H1 (cell line): ENCODE data around the gene DNASE1L1. TPM values are rescaled to one million over a fixed set of nuclear protein-coding genes. Genes with fewer than 3 reads are reported as not detected.

Experiments
- CTCF ChIA-PET: fragments of 300-600 bp; sonication (Branson Sonifier 250); formaldehyde crosslinking; loops from one replicate; lab custom pipeline; 2021; ENCODE audit not compliant: partially characterized antibody; lab: Charles Lee
- POLR2A ChIA-PET: fragments of 300-600 bp; sonication (Branson Sonifier 250); formaldehyde crosslinking; loops from one replicate; lab custom pipeline; 2021; ENCODE audit warnings: inconsistent platforms; ENCODE audit not compliant: partially characterized antibody; lab: Charles Lee
- DNase-seq, 2 experiments: peaks; one replicate each; pipeline versions ENCODE4 v3.0.0 to v3.0.0-alpha.2; 2010 to 2022; ENCODE audit warnings: low spot score in 2 of 2, low read depth in 1 of 2, mixed read lengths in 1 of 2
- FAIRE-seq: peaks from 2 replicates; lab custom pipeline; 2011; peaks lifted over from hg19 to GRCh38; lab: Jason Lieb, UNC
- H2AFZ ChIP-seq: 2 replicates; pipeline ENCODE4 v1.8.1; 2012; ENCODE audit warnings: low read length, inconsistent platforms
- H2AK5ac ChIP-seq: 2 replicates; pipeline ENCODE4 v1.6.1; 2013; ENCODE audit warnings: low read depth, low read length
- H2BK120ac ChIP-seq: replicated peaks from 2 replicates; pipeline ENCODE3; 2013; ENCODE audit warnings: low read depth, low read length, inconsistent platforms
- H2BK12ac ChIP-seq: 2 replicates; pipeline ENCODE4 v1.6.1; 2013; ENCODE audit warnings: low read depth, low read length
- H2BK15ac ChIP-seq: 2 replicates; pipeline ENCODE4 v1.6.1; 2013; ENCODE audit warnings: low read length
- H2BK20ac ChIP-seq: 2 replicates; pipeline ENCODE4 v1.6.1; 2013; ENCODE audit warnings: low read length
- H2BK5ac ChIP-seq: 2 replicates; pipeline ENCODE4 v1.6.1; 2013; ENCODE audit warnings: low read depth, low read length
- H3K14ac ChIP-seq: 2 replicates; pipeline ENCODE4 v1.6.1; 2013; ENCODE audit warnings: inconsistent platforms; ENCODE audit not compliant: insufficient read length
- H3K18ac ChIP-seq: 2 replicates; pipeline ENCODE4 v1.6.1; 2013; ENCODE audit warnings: low read length; ENCODE audit errors: extremely low read depth
- H3K23ac ChIP-seq: 2 replicates; pipeline ENCODE4 v1.6.1; 2013; ENCODE audit warnings: inconsistent platforms; ENCODE audit not compliant: insufficient read length
- H3K23me2 ChIP-seq: 2 replicates; pipeline ENCODE4 v1.6.1; 2013; ENCODE audit warnings: low read depth, low read length
- H3K27ac ChIP-seq: 2 replicates; pipeline ENCODE4 v1.6.1; 2011; ENCODE audit warnings: low read depth, low read length, inconsistent platforms
- H3K27me3 ChIP-seq, 4 experiments: replicated peaks in 1 of 4; 1 replicate in 1 of 4; 2 replicates in 3 of 4; pipeline versions ENCODE4 v1.6.1 to v1.8.1; 2011 to 2013; ENCODE audit warnings: low read length in 3 of 4, mild to moderate bottlenecking in 3 of 4, inconsistent platforms in 2 of 4, mixed read lengths in 2 of 4, moderate library complexity in 1 of 4; ENCODE audit not compliant: control insufficient read depth in 3 of 4, insufficient read depth in 3 of 4; ENCODE audit errors: extremely low read depth in 1 of 4
- H3K36me3 ChIP-seq, 4 experiments: 2 replicates each; pipeline versions ENCODE4 v1.6.1 to v1.8.1; 2011 to 2013; ENCODE audit warnings: mild to moderate bottlenecking in 4 of 4, low read length in 3 of 4, moderate library complexity in 2 of 4, control low read depth in 1 of 4, inconsistent platforms in 1 of 4; ENCODE audit not compliant: insufficient read depth in 4 of 4, control insufficient read depth in 2 of 4
- H3K4ac ChIP-seq: replicated peaks from 2 replicates; pipeline ENCODE3; 2013; ENCODE audit warnings: low read length, low read depth, mixed read lengths, inconsistent platforms; ENCODE audit not compliant: insufficient read length
- H3K4me1 ChIP-seq, 4 experiments: replicated peaks in 1 of 4; 1 replicate in 1 of 4; 2 replicates in 3 of 4; pipeline versions ENCODE4 v1.6.1 to v1.8.1; 2011 to 2013; ENCODE audit warnings: low read length in 3 of 4, inconsistent platforms in 2 of 4, mixed read lengths in 1 of 4; ENCODE audit not compliant: insufficient read depth in 4 of 4, control insufficient read depth in 3 of 4
- H3K4me2 ChIP-seq, 2 experiments: 2 replicates each; pipeline versions ENCODE4 v1.6.1 to v1.8.1; 2011 to 2013; ENCODE audit warnings: low read depth in 2 of 2, low read length in 2 of 2, control low read depth in 1 of 2, inconsistent platforms in 1 of 2, mild to moderate bottlenecking in 1 of 2; ENCODE audit not compliant: insufficient read depth in 1 of 2
- H3K4me3 ChIP-seq, 4 experiments: fragments of 200-600, 300-600 bp in 1 of 4; sonication (generic), shearing (Covaris generic), sonication (Bioruptor Twin) in 1 of 4; 2 replicates each; pipeline versions ENCODE4 v1.5.1 to v1.8.1; 2011 to 2016; ENCODE audit warnings: low read length in 4 of 4, low read depth in 3 of 4, control low read depth in 2 of 4, inconsistent platforms in 2 of 4, mild to moderate bottlenecking in 2 of 4, mixed read lengths in 1 of 4, moderate library complexity in 1 of 4; ENCODE audit not compliant: insufficient read depth in 2 of 4; ENCODE audit errors: extremely low read depth in 1 of 4
- H3K56ac ChIP-seq: replicated peaks from 2 replicates; pipeline ENCODE3; 2013; ENCODE audit warnings: low read depth, mild to moderate bottlenecking, mixed read lengths, low read length, inconsistent platforms; ENCODE audit not compliant: insufficient read length
- H3K79me1 ChIP-seq: 2 replicates; pipeline ENCODE4 v1.6.1; 2013; ENCODE audit warnings: low read depth, low read length, control low read depth
- H3K79me2 ChIP-seq, 2 experiments: 2 replicates each; pipeline versions ENCODE4 v1.6.1 to v1.8.1; 2012 to 2013; ENCODE audit warnings: low read length in 2 of 2, mild to moderate bottlenecking in 2 of 2, inconsistent platforms in 1 of 2; ENCODE audit not compliant: insufficient read depth in 2 of 2, control insufficient read depth in 1 of 2
- H3K9ac ChIP-seq, 4 experiments: replicated peaks in 1 of 4; 1 replicate in 1 of 4; 2 replicates in 3 of 4; pipeline versions ENCODE4 v1.6.1 to v1.8.1; 2011 to 2013; ENCODE audit warnings: low read depth in 3 of 4, low read length in 3 of 4, control low read depth in 2 of 4, mild to moderate bottlenecking in 2 of 4, moderate library complexity in 2 of 4, inconsistent platforms in 1 of 4; ENCODE audit errors: extremely low read depth in 1 of 4
- H3K9me3 ChIP-seq, 2 experiments: 2 replicates each; pipeline versions ENCODE4 v1.6.1 to v1.8.1; 2012 to 2013; ENCODE audit warnings: mild to moderate bottlenecking in 2 of 2, moderate library complexity in 2 of 2, control low read depth in 1 of 2, inconsistent platforms in 1 of 2, low read depth in 1 of 2, low read length in 1 of 2, mixed read lengths in 1 of 2; ENCODE audit not compliant: insufficient read depth in 2 of 2
- H4K20me1 ChIP-seq, 2 experiments: replicated peaks in 1 of 2; 2 replicates each; pipeline versions ENCODE3 to v1.8.1; 2011 to 2013; ENCODE audit warnings: inconsistent platforms in 2 of 2, low read length in 2 of 2, mild to moderate bottlenecking in 1 of 2; ENCODE audit not compliant: insufficient read depth in 2 of 2, control insufficient read depth in 1 of 2
- H4K5ac ChIP-seq: 2 replicates; pipeline ENCODE4 v1.6.1; 2013; ENCODE audit warnings: low read length, low read depth, mixed read lengths, inconsistent platforms; ENCODE audit not compliant: insufficient read length
- H4K8ac ChIP-seq: 2 replicates; pipeline ENCODE4 v1.8.0; 2013; ENCODE audit warnings: mild to moderate bottlenecking, moderate library complexity, low read length, inconsistent platforms; ENCODE audit not compliant: insufficient read depth; ENCODE audit errors: extremely low read depth
- H4K91ac ChIP-seq: replicated peaks from 2 replicates; pipeline ENCODE3; 2013; ENCODE audit warnings: low read length, mixed read lengths, inconsistent platforms; ENCODE audit not compliant: insufficient read length
- GABPA ChIP-seq: IDR thresholded peaks from 2 replicates; pipeline ENCODE4 v1.6.1; 2011; ENCODE audit warnings: mild to moderate bottlenecking, low read length, moderate library complexity, borderline replicate concordance; ENCODE audit not compliant: insufficient read depth
- JUND ChIP-seq: IDR thresholded peaks from 2 replicates; pipeline ENCODE4 v1.6.1; 2011; ENCODE audit warnings: mild to moderate bottlenecking, improper control_type of control experiment, low read length
- KDM1A ChIP-seq: fragments of 200-600, 300-600 bp; sonication (generic); IDR thresholded peaks from 2 replicates; pipeline ENCODE4 v1.7.1; 2016; ENCODE audit warnings: mild to moderate bottlenecking, low read length, borderline replicate concordance
- POLR2A ChIP-seq, 2 experiments: IDR thresholded peaks; 1 replicate in 1 of 2; 2 replicates in 1 of 2; pipeline ENCODE4 v1.6.1; 2011; ENCODE audit warnings: low read depth in 2 of 2, low read length in 2 of 2, mild to moderate bottlenecking in 2 of 2; ENCODE audit errors: control extremely low read depth in 1 of 2
- POLR2AphosphoS5 ChIP-seq: IDR thresholded peaks from 2 replicates; pipeline ENCODE4 v1.6.1; 2011; ENCODE audit warnings: low read depth, low read length
- RAD21 ChIP-seq, 2 experiments: IDR thresholded peaks in 1 of 2; conservative IDR thresholded peaks in 1 of 2; 2 replicates each; pipeline ENCODE4 v1.6.1; 2011; ENCODE audit warnings: low read depth in 2 of 2, low read length in 2 of 2, improper control_type of control experiment in 1 of 2, inconsistent platforms in 1 of 2, mild to moderate bottlenecking in 1 of 2, moderate library complexity in 1 of 2
- TAF1 ChIP-seq: IDR thresholded peaks from 2 replicates; pipeline ENCODE4 v1.6.1; 2011; ENCODE audit warnings: mild to moderate bottlenecking, low read depth, low read length
- TAF7 ChIP-seq: optimal IDR thresholded peaks from 2 replicates; pipeline ENCODE3; 2011; ENCODE audit warnings: low read depth, mild to moderate bottlenecking, inconsistent platforms, low read length, moderate library complexity, borderline replicate concordance
- whole genome bisulfite sequencing, 2 experiments: shearing (Covaris generic) in 1 of 2; methylation state at CpG; one replicate each; pipeline versions ENCODE4 v1.1.6 to v1.1.7; 2013 to 2015; ENCODE audit warnings: low lambda C conversion rate in 2 of 2, mixed read lengths in 2 of 2, inconsistent platforms in 1 of 2, low coverage in 1 of 2, missing lambda C conversion rate in 1 of 2; ENCODE audit not compliant: insufficient replicate concordance in 2 of 2, insufficient coverage in 1 of 2, insufficient read length in 1 of 2; ENCODE audit errors: extremely low coverage in 1 of 2, missing lambda C conversion rate in 1 of 2; 5-methylcytosine and 5-hydroxymethylcytosine counted together
- polyA plus RNA-seq, 7 experiments: library from polyadenylated mRNA; depleted of rRNA in 3 of 7; stranded (reverse) in 5 of 7; unstranded in 2 of 7; fragments of >200 nt in 5 of 7; fragments of 200-250 nt in 2 of 7; gene quantifications; 1 replicate in 5 of 7; 2 replicates in 1 of 7; 4 replicates in 1 of 7; pipeline versions ENCODE4 v1.2.1 to v1.2.3, GENCODE V29; 2011 to 2013; ENCODE audit warnings: missing spikeins in 2 of 7, mixed read lengths in 2 of 7
- total RNA-seq: library from RNA; stranded (reverse); fragmentation: NEBNext Ultra II Directional; extraction: Animal tissue kit (Norgen Biotek cat#: 25700); gene quantifications from 2 replicates; pipeline ENCODE4 v1.2.1, GENCODE V29; 2021
- TF ChIP-seq, protein P1 (sequence below): IDR thresholded peaks from 2 replicates; pipeline ENCODE4 v1.6.1; 2011; ENCODE audit warnings: low read depth, mild to moderate bottlenecking, low read length; ENCODE audit not compliant: insufficient read depth

The DNASE1L1 gene
- total and polyA plus RNA-seq, 2 of the 8 experiments (the other 6 are each of a cell fraction or from before 2014, with no cell fraction given), result 8.7 to 30.0 TPM

DNA sequence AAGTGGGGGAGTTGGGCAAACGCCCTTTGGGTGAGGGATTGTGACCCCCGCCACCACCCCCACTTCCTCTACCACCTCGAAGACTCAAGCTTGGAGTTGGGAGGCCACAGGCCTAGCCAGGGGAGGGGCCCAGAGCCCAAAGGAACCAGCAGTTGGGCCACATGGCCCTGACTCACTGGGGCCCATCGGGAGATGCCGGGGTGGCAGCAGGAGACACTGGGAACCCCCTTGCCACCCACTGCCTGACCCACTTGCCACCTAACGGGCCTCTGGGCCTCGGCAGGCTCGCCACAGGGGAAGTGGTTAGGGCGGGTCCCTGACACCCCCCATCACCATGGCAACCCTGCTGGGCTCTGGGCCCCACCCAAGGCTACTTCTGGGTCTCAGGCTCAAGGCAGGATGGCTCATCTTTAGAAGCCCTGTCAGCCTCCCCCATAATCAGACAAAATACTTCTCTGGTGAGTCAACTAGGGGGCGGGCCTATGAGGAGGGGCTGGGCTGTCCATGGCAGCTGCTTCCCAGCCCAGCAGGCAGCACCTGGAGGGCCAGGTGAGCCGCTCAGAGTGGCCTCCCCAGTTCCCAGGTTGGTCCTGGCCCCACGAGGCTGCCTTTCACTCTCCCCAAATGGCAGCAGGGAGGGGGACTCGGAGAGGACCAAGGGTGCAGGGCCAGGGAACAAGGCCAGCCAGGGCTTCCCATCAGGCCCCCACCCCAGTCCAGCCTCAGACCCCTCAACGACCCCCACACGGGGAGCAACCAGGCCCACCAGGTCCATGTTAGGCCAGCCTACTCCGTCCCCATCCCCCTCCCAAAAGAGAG lies 40.2 kb downstream of the DNASE1L1 start:
- Histone ChIP-seq H2BK120ac (no peak overlapping the region), H3K4me2 (peak overlapping the region; percentile 82 to 83), H4K91ac (peak overlapping the region; percentile 40), H2BK12ac (no peak overlapping the region), H2AK5ac (no peak overlapping the region), H3K56ac (no peak overlapping the region), H3K9me3 (no peaks in the 10 kb centered on the region), H3K4ac (peak overlapping the region; percentile 69), H3K4me1 (peaks cover 0 to 12% (median 8%) of the 10 kb centered on the region in 4 experiments; a peak in 6 of 7 replicates), H3K79me1 (peaks cover 3% of the 10 kb centered on the region; the same call in 1 of the 2 replicates), H3K4me3 (peak overlapping the region; percentile 43 to 96 (median 69)), H3K9ac (peak overlapping the region; percentile 50 to 82 (median 64)), H3K23me2 (peaks cover 5% of the 10 kb centered on the region; the same call in 1 of the 2 replicates), H3K18ac (no peak overlapping the region; the same call in 1 of the 2 replicates), H4K20me1 (peaks cover 18 to 26% of the 10 kb centered on the region in 2 experiments), H4K5ac (peak overlapping the region; percentile 33), H2BK15ac (no peak overlapping the region), H2BK5ac (peak overlapping the region; percentile 81; the same call in 1 of the 2 replicates), H2BK20ac (no peak overlapping the region), H3K27ac (peak overlapping the region; percentile 95), H2AFZ (no peak overlapping the region), H4K8ac (peak overlapping the region; percentile 68), H3K14ac (no peak overlapping the region), H3K36me3 (peaks cover 21 to 53% (median 38%) of the 10 kb centered on the region in 4 experiments), H3K79me2 (peaks cover 8 to 51% of the 10 kb centered on the region in 2 experiments; a peak in 3 of 4 replicates), H3K27me3 (no peaks in the 10 kb centered on the region; a peak in 2 of 7 replicates), H3K23ac (no peak overlapping the region)
- DNase-seq, result no peak
- CTCF ChIA-PET, result interaction anchor here (1.3 kb wide), 1 partner anchor 11 kb away, joined by 5 read pairs; the partner anchor contains the start of gene EMD
- POLR2A ChIA-PET, result interaction anchor here (0.9 to 11.8 kb wide), 8 partner anchors 9 to 421 kb away, joined by 3 to 348 read pairs (median 4); partner anchors contain the start of genes EMD, RPL10 and SLC10A3
- WGBS, 2 experiments, result 40% methylated on average over 1 of the region's 16 CpGs; no CpG with 5 or more reads in 1 of the 2 experiments
- FAIRE-seq, result no peak
- TF ChIP-seq RAD21 (IDR thresholded peaks at IDR 0.05 in 1 of 2, conservative IDR thresholded peaks at IDR 0.05 in 1 of 2; ENCODE audit: low read depth in 2 of 2, low read length in 2 of 2) (no peak), TAF1 (peak; percentile 38; the same call in 1 of the 2 replicates), JUND (peak; percentile 54), GABPA (no peak), KDM1A (no peak), TAF7 (peak; percentile 64), POLR2A (IDR thresholded peaks at IDR 0.05; ENCODE audit: control extremely low read depth in 1 of 2, low read depth in 2 of 2, low read length in 2 of 2) (peak in 1 of 2 experiments; percentile 84; a peak in 2 of 3 replicates), POLR2AphosphoS5 (peak; percentile 54)
- TF ChIP-seq, protein P1, sequence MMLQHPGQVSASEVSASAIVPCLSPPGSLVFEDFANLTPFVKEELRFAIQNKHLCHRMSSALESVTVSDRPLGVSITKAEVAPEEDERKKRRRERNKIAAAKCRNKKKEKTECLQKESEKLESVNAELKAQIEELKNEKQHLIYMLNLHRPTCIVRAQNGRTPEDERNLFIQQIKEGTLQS, result no peak
